GM21526 (cell line): ENCODE data around the gene KLHL15.

Experiments
- ATAC-seq: cut with Tn5 transposase; IDR thresholded peaks from one replicate; pipeline ENCODE4 v1.9.1; 2021; ENCODE audit warnings: moderate library complexity; ENCODE audit not compliant: unreplicated experiment, low FRiP score

Gene KLHL15

GRCh38 chrX:23952984-23953907 is 73.7 kb downstream of the KLHL15 start:
- ATAC-seq: peak; percentile 90

DNA sequence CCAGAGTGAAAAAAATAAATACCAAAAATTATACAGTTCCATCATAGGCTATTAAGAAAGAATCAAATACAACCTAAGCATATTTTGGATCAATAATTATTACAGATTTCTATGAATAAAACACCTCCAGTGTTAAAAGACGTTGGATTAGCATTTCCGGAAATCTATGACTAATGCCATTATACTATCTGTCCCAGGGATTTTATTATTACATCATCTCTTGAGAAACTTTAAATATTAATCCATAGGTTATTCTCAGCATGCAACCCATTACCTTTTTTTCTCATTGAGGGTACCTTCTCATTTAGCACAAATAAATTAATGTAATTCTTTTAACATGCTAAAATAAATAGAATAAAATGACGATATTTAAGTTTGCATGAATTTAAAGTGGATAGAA is 74.6 kb downstream of the KLHL15 start:
- no peak for ATAC-seq

- no peak for ATAC-seq
Measured at GRCh38 chrX:23945206-23945605, 81.8 kb downstream of the KLHL15 start.

DNA sequence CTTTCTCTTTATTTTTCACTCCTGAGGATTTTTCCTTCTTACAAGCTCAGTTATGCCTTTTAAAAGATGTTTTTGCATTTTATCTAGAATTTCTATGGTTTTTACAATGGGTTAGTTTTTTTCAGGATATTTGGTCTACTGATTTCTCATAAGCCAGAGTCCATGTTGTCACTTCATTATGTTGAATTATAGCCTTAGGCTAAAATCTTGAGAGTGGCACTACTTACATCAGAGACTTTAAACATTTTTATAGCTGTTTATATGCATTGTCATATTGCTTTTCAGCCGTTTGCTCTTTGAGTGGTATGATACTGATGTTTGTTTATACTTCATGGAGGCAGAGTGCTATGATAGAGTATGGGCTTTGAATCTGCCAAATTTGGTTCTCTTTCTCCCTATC is 82.8 kb downstream of the KLHL15 start:
- ATAC-seq: no peak

DNA sequence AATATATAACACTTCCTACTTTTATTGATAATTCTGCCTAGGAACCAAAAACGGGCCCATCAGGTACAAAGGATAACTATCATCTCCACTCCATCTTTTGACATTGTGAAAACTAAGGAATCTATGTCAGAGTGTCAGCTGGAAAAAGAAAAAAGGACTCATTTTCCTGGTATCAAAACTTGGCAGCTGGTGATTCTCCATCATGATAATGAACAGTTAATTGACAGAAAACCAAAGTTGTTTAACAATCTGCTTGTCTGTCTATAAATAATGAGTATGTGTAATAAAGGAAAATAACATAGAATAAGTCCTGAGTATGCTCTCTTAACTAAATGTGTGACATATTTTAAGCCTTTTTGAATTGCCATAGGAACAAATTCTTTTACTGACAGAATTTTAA is 87.8 kb downstream of the KLHL15 start:
- no peak for ATAC-seq

DNA sequence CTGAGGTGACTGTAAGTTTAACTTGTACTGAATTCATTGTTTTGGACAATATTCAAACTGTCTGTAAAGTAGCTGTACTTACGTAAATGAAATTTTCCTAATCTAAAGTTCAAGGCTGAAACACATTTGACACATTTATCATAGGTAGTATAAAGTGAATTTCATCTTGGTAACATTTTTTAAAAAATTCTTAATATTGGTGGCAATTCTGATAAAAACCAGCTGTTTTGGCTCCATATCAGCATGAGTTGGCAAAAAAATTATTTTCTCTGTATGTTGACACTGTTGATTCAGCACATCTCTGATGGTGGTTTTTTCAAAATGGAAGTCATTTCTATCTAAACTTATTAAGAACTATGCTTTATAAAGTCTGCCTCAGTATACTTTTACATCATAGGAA is 88.3 kb downstream of the KLHL15 start:
- no peak for ATAC-seq

DNA sequence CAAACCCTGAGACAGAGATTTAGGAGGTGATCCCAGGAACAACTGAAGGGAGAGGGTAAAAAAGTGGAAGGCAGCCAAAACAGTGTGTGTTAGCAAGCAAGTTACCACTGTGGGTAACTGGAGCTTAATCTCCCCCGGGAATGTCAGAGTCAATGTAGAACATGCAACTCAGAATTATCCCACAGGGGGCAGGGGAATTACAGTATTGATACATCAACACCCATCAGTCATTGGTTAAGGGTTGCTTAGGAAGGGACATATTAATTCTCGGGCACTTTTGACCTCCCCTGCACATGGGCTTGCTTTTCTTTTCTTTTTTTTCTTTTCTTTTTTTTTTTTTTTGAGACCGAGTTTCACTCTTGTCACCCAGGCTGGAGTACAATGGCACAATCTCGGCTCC is 89.9 kb downstream of the KLHL15 start:
- ATAC-seq: no peak

DNA sequence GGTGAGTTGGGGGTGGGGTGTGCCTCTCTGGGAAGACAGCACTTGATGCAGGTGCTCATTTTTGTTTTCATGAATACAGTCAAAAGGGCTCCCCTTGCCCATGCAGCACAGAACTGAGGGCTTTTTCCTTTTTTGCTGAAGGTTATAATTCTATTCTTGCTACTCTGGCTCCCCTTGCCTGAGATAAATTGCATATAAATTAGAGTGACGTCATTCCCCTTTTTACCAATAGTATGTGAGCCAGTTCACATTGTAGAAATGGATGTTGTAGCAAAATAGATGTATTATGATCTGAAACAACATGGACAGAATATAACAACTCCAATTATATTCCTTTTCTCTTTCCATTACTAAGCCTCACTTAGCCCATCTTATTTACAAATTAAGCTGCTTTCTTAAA is 90.8 kb downstream of the KLHL15 start:
- ATAC-seq: no peak

DNA sequence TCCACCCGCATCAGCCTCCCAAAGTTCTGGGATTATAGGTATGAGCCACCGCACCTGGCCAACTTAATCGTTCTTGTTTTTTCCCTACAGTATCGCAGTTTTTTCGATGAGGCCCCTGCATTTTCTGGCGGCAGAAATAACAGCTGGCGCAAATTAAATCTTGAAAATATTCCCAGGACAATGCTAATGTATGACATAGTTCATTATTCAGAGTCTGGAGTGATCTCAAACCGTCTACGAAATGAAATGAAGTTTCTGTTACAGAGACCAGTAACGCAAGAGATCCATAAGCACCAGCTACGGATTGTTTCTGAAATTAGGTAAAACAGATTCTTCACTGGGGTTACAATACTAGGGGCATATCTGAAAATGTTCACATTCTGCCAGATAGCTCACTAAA is 91.9 kb downstream of the KLHL15 start:
- ATAC-seq: no peak
